ENCODE data around the gene SEMA3D.
A peak's percentile ranks its signal among the peaks of the same experiment; 100 is the strongest.

SEMA3D gene

GRCh38 chr7:85186521-85187241 is at the start of gene SEMA3D:
Gene SEMA3D, minus strand, starts transcription at chr7:85187056. Its CDS starts 65,165 bp downstream, at chr7:85121891.
- CTCF ChIA-PET: interaction anchor here (0.8 to 1.0 kb wide), 2 partner anchors 368 to 369 kb away, joined by 3 read pairs; no protein-coding TSS in a partner anchor
- peak; percentile 27 for DNase-seq
- Mint-ChIP-seq H3K4me3 (no peak within 1 kb of the TSS), H3K9me3 (no peaks in the 10 kb centered on the region), H3K27ac (no peak within 1 kb of the TSS), H3K36me3 (no peaks in the 10 kb centered on the region), H3K27me3 (peaks cover 34% of the 10 kb centered on the region), H3K4me1 (peaks cover 3% of the 10 kb centered on the region)

GRCh38 chr7:85234730-85235129 is 47.9 kb upstream of the SEMA3D start:
- Mint-ChIP-seq H3K27ac (no peak overlapping the region), H3K4me3 (no peak overlapping the region), H3K4me1 (no peaks in the 10 kb centered on the region), H3K36me3 (no peaks in the 10 kb centered on the region), H3K27me3 (no peaks in the 10 kb centered on the region), H3K9me3 (peaks cover 3% of the 10 kb centered on the region)
- CTCF ChIA-PET: no interaction called here
- DNase-seq: no peak

GRCh38 chr7:85232068-85232467 is 45.2 kb upstream of the SEMA3D start:
- H3K4me1 Mint-ChIP-seq: no peaks in the 10 kb centered on the region
- peaks cover 3% of the 10 kb centered on the region for H3K9me3 Mint-ChIP-seq
- no peak overlapping the region for H3K27ac Mint-ChIP-seq
- CTCF ChIA-PET: no interaction called here
- H3K27me3 Mint-ChIP-seq: no peaks in the 10 kb centered on the region
- no peak overlapping the region for H3K4me3 Mint-ChIP-seq
- no peak for DNase-seq
- no peaks in the 10 kb centered on the region for H3K36me3 Mint-ChIP-seq

- H3K36me3 Mint-ChIP-seq: no peaks in the 10 kb centered on the region
- no peak for DNase-seq
- no peak overlapping the region for H3K27ac Mint-ChIP-seq
- H3K4me3 Mint-ChIP-seq: no peak overlapping the region
- H3K4me1 Mint-ChIP-seq: no peaks in the 10 kb centered on the region
- H3K27me3 Mint-ChIP-seq: no peaks in the 10 kb centered on the region
- CTCF ChIA-PET: no interaction called here
- H3K9me3 Mint-ChIP-seq: peaks cover 3% of the 10 kb centered on the region
Observed at GRCh38 chr7:85230623-85231022, 43.8 kb upstream of the SEMA3D start.

- no peak for DNase-seq
- no peaks in the 10 kb centered on the region for H3K4me1 Mint-ChIP-seq
- H3K27me3 Mint-ChIP-seq: no peaks in the 10 kb centered on the region
- no peak overlapping the region for H3K27ac Mint-ChIP-seq
- H3K9me3 Mint-ChIP-seq: peaks cover 3% of the 10 kb centered on the region
- CTCF ChIA-PET: no interaction called here
- no peaks in the 10 kb centered on the region for H3K36me3 Mint-ChIP-seq
- no peak overlapping the region for H3K4me3 Mint-ChIP-seq
Observed at GRCh38 chr7:85229544-85229943, 42.7 kb upstream of the SEMA3D start.

GRCh38 chr7:85226361-85227085 is 39.7 kb upstream of the SEMA3D start:
- CTCF ChIA-PET: no interaction called here
- no peak overlapping the region for H3K27ac Mint-ChIP-seq
- no peaks in the 10 kb centered on the region for H3K27me3 Mint-ChIP-seq
- DNase-seq: no peak
- H3K4me3 Mint-ChIP-seq: no peak overlapping the region
- H3K9me3 Mint-ChIP-seq: no peaks in the 10 kb centered on the region
- no peaks in the 10 kb centered on the region for H3K4me1 Mint-ChIP-seq
- H3K36me3 Mint-ChIP-seq: no peaks in the 10 kb centered on the region

GRCh38 chr7:85224171-85224570 is 37.3 kb upstream of the SEMA3D start:
- Mint-ChIP-seq H3K4me1 (no peaks in the 10 kb centered on the region), H3K9me3 (no peaks in the 10 kb centered on the region), H3K4me3 (no peak overlapping the region), H3K27ac (no peak overlapping the region), H3K36me3 (no peaks in the 10 kb centered on the region), H3K27me3 (no peaks in the 10 kb centered on the region)
- DNase-seq: no peak
- CTCF ChIA-PET: no interaction called here

- Mint-ChIP-seq H3K27ac (no peak overlapping the region), H3K4me3 (no peak overlapping the region), H3K9me3 (no peaks in the 10 kb centered on the region), H3K36me3 (no peaks in the 10 kb centered on the region), H3K4me1 (no peaks in the 10 kb centered on the region), H3K27me3 (no peaks in the 10 kb centered on the region)
- DNase-seq: no peak
- CTCF ChIA-PET: no interaction called here
Observed at GRCh38 chr7:85222522-85222921, 35.7 kb upstream of the SEMA3D start.

GRCh38 chr7:85221796-85222195 is 34.9 kb upstream of the SEMA3D start:
- Mint-ChIP-seq H3K27me3 (no peaks in the 10 kb centered on the region), H3K4me3 (no peak overlapping the region), H3K27ac (no peak overlapping the region), H3K36me3 (no peaks in the 10 kb centered on the region), H3K4me1 (no peaks in the 10 kb centered on the region), H3K9me3 (no peaks in the 10 kb centered on the region)
- no peak for DNase-seq
- CTCF ChIA-PET: no interaction called here

GRCh38 chr7:85220651-85221050 is 33.8 kb upstream of the SEMA3D start:
- no peak overlapping the region for H3K4me3 Mint-ChIP-seq
- H3K36me3 Mint-ChIP-seq: no peaks in the 10 kb centered on the region
- H3K27me3 Mint-ChIP-seq: no peaks in the 10 kb centered on the region
- no peak overlapping the region for H3K27ac Mint-ChIP-seq
- no peak for DNase-seq
- CTCF ChIA-PET: no interaction called here
- H3K4me1 Mint-ChIP-seq: no peaks in the 10 kb centered on the region
- H3K9me3 Mint-ChIP-seq: no peaks in the 10 kb centered on the region

- Mint-ChIP-seq H3K4me3 (no peak overlapping the region), H3K9me3 (no peaks in the 10 kb centered on the region), H3K36me3 (no peaks in the 10 kb centered on the region), H3K27ac (no peak overlapping the region), H3K27me3 (no peaks in the 10 kb centered on the region), H3K4me1 (no peaks in the 10 kb centered on the region)
- CTCF ChIA-PET: no interaction called here
- no peak for DNase-seq
Observed at GRCh38 chr7:85220023-85220422, 33.2 kb upstream of the SEMA3D start.

GRCh38 chr7:85217085-85217484 is 30.2 kb upstream of the SEMA3D start:
- Mint-ChIP-seq H3K27me3 (no peaks in the 10 kb centered on the region), H3K9me3 (no peaks in the 10 kb centered on the region), H3K4me1 (no peaks in the 10 kb centered on the region), H3K27ac (no peak overlapping the region), H3K4me3 (no peak overlapping the region), H3K36me3 (no peaks in the 10 kb centered on the region)
- DNase-seq: no peak
- CTCF ChIA-PET: no interaction called here

- Mint-ChIP-seq H3K4me3 (no peak overlapping the region), H3K4me1 (no peaks in the 10 kb centered on the region), H3K36me3 (no peaks in the 10 kb centered on the region), H3K9me3 (no peaks in the 10 kb centered on the region), H3K27ac (no peak overlapping the region), H3K27me3 (no peaks in the 10 kb centered on the region)
- DNase-seq: no peak
- CTCF ChIA-PET: no interaction called here
Observed at GRCh38 chr7:85215098-85215497, 28.2 kb upstream of the SEMA3D start.

GRCh38 chr7:85213500-85213899 is 26.6 kb upstream of the SEMA3D start:
- Mint-ChIP-seq H3K27ac (no peak overlapping the region), H3K27me3 (no peaks in the 10 kb centered on the region), H3K4me3 (no peak overlapping the region), H3K36me3 (no peaks in the 10 kb centered on the region), H3K4me1 (no peaks in the 10 kb centered on the region), H3K9me3 (no peaks in the 10 kb centered on the region)
- CTCF ChIA-PET: no interaction called here
- no peak for DNase-seq

GRCh38 chr7:85205754-85206153 is 18.9 kb upstream of the SEMA3D start:
- Mint-ChIP-seq H3K4me1 (no peaks in the 10 kb centered on the region), H3K4me3 (no peak overlapping the region), H3K27ac (no peak overlapping the region), H3K36me3 (no peaks in the 10 kb centered on the region), H3K27me3 (no peaks in the 10 kb centered on the region), H3K9me3 (no peaks in the 10 kb centered on the region)
- no peak for DNase-seq
- CTCF ChIA-PET: no interaction called here
